Mesenteric fat pad (tissue), 1 donor: ENCODE results near the gene RHEBL1. TPM values are rescaled to one million over a fixed set of nuclear protein-coding genes. Genes with fewer than 3 reads are reported as not detected.

Source experiments
- DNase-seq: peaks from one replicate; pipeline ENCODE4 v3.0.0-alpha.2; 2020; ENCODE audit warnings: low spot score
- long read RNA-seq: library from polyadenylated mRNA; unstranded; transcript quantifications from one replicate; pipeline ENCODE4 v2.0.0, GENCODE V29; 2020
- total RNA-seq: library from RNA; stranded (reverse); fragmentation: NEBNext Ultra II Directional; extraction: Animal tissue kit (Norgen Biotek cat#: 25700); gene quantifications from one replicate; pipeline ENCODE4 v1.2.1, GENCODE V29; 2021
- donor health status: DM: yes; HTN: yes; CAD: no.

The RHEBL1 gene
- total RNA-seq: 0.42 TPM
- long read RNA-seq: 0 reads

- DNase-seq: peak; percentile 100
Observed at GRCh38 chr12:49069507-49070346, at the start of gene RHEBL1. Gene RHEBL1, minus strand, starts transcription at chr12:49069979. Its CDS starts 194 bp downstream, at chr12:49069785.

GRCh38 chr12:49111206-49111605, 41.4 kb upstream of the RHEBL1 start:
- DNase-seq: no peak

- peak; percentile 96 for DNase-seq
Observed at GRCh38 chr12:49110464-49111155, 40.8 kb upstream of the RHEBL1 start, which contains the start of gene LMBR1L. Gene LMBR1L, minus strand, starts transcription at chr12:49110847. Its CDS starts 292 bp downstream, at chr12:49110555.

GRCh38 chr12:49109641-49110463, 40.1 kb upstream of the RHEBL1 start:
- DNase-seq: no peak

GRCh38 chr12:49108958-49109404, 39.2 kb upstream of the RHEBL1 start:
- no peak for DNase-seq

- DNase-seq: no peak
Observed at GRCh38 chr12:49105504-49106084, 35.8 kb upstream of the RHEBL1 start.

- DNase-seq: no peak
Observed at GRCh38 chr12:49104822-49105221, 35.0 kb upstream of the RHEBL1 start.

- no peak for DNase-seq
Observed at GRCh38 chr12:49100380-49100779, 30.6 kb upstream of the RHEBL1 start.

GRCh38 chr12:49098703-49099102, 28.9 kb upstream of the RHEBL1 start:
- DNase-seq: no peak

GRCh38 chr12:49098035-49098451, 28.3 kb upstream of the RHEBL1 start:
- DNase-seq: no peak

- no peak for DNase-seq
Observed at GRCh38 chr12:49097381-49097780, 27.6 kb upstream of the RHEBL1 start.

GRCh38 chr12:49094975-49095365, 25.2 kb upstream of the RHEBL1 start:
- DNase-seq: no peak

GRCh38 chr12:49094160-49094974, 24.6 kb upstream of the RHEBL1 start, which contains the start of gene DHH:
Gene DHH, minus strand, starts transcription at chr12:49094801. Its CDS starts 289 bp downstream, at chr12:49094512.
- no peak for DNase-seq

GRCh38 chr12:49093792-49094159, 24.0 kb upstream of the RHEBL1 start:
- DNase-seq: no peak

GRCh38 chr12:49092816-49093406, 23.1 kb upstream of the RHEBL1 start:
- no peak for DNase-seq

- no peak for DNase-seq
Observed at GRCh38 chr12:49092086-49092815, 22.5 kb upstream of the RHEBL1 start.

- DNase-seq: no peak
Observed at GRCh38 chr12:49091836-49092085, 22.0 kb upstream of the RHEBL1 start.

GRCh38 chr12:49091056-49091835, 21.5 kb upstream of the RHEBL1 start:
- no peak for DNase-seq
